ENCODE results near the gene OR2L3.

The OR2L3 gene, protein sequence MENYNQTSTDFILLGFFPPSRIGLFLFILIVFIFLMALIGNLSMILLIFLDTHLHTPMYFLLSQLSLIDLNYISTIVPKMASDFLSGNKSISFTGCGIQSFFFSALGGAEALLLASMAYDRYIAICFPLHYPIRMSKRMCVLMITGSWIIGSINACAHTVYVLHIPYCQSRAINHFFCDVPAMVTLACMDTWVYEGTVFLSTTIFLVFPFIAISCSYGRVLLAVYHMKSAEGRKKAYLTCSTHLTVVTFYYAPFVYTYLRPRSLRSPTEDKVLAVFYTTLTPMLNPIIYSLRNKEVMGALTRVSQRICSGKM

DNA sequence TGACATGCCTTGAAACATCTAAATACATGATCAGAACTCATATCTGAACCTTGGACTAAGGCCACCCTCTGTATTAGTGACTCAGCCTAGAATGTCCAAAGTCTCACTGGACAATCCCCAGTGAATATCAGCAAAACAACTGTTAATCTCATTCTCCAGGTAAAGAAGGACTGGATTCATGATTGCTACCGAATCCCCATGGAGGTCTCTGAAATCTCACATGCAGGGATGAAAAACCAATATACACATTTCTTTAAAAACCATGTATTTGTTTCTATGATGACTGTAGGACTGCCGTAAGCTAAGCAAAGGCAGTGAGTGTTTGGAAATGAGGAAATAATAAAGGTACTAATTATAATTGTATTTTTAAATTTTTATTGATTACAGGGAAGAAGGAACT, at the start of gene OR2L3:
OR2L3 (plus strand) TSS at position 301 of the 400 bp plus-strand sequence. CDS start 13,846 bp downstream, outside the sequence.
- no peak within 1 kb of the TSS for H3K9ac ChIP-seq (ENCODE audit: low read depth in 1 of 2, low read length in 2 of 2)
- H3K36me3 ChIP-seq (ENCODE audit: control insufficient read depth in 2 of 2, insufficient read depth in 2 of 2, low read length in 2 of 2), result no peaks in the 10 kb centered on the region
- H3K27me3 ChIP-seq (ENCODE audit: control insufficient read depth in 2 of 2, insufficient read depth in 2 of 2, low read length in 2 of 2), result no peaks in the 10 kb centered on the region
- peaks cover 0 to 3% of the 10 kb centered on the region in 2 donors for H3K9me3 ChIP-seq (ENCODE audit: control insufficient read depth in 2 of 2, low read length in 2 of 2)
- no peaks in the 10 kb centered on the region for H3K4me1 ChIP-seq (ENCODE audit: control insufficient read depth in 2 of 2, insufficient read depth in 2 of 2, low read length in 2 of 2)
- H3K27ac ChIP-seq (ENCODE audit: low read depth in 2 of 2, low read length in 2 of 2), result no peak within 1 kb of the TSS
- H3K4me3 ChIP-seq (ENCODE audit: low read length in 2 of 2), result no peak within 1 kb of the TSS

DNA sequence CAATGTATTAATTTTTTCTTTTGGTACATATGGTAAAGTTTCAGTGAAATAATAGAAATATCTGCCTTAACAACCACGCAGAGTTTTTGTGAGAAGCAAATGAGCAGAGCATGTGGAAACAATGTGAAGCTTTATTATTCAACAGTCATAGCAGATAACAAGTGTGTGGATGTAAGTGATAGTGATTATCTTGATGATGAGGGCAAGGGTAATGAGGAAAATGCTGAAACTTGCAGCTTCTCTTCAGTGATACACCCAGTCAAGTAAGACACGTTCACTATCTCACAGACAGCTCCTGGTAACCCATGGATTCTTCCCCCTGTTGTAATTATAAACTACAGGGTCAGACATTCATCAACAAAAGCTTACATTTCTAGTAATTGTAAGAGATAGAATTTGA, 47.8 kb upstream of the OR2L3 start:
- no peaks in the 10 kb centered on the region for H3K9me3 ChIP-seq (ENCODE audit: control insufficient read depth in 2 of 2, low read length in 2 of 2)
- no peak overlapping the region for H3K9ac ChIP-seq (ENCODE audit: low read depth in 1 of 2, low read length in 2 of 2)
- no peaks in the 10 kb centered on the region for H3K4me1 ChIP-seq (ENCODE audit: control insufficient read depth in 2 of 2, insufficient read depth in 2 of 2, low read length in 2 of 2)
- H3K36me3 ChIP-seq (ENCODE audit: control insufficient read depth in 2 of 2, insufficient read depth in 2 of 2, low read length in 2 of 2), result no peaks in the 10 kb centered on the region
- no peaks in the 10 kb centered on the region for H3K27me3 ChIP-seq (ENCODE audit: control insufficient read depth in 2 of 2, insufficient read depth in 2 of 2, low read length in 2 of 2)
- no peak overlapping the region for H3K4me3 ChIP-seq (ENCODE audit: low read length in 2 of 2)
- H3K27ac ChIP-seq (ENCODE audit: low read depth in 2 of 2, low read length in 2 of 2), result no peak overlapping the region

DNA sequence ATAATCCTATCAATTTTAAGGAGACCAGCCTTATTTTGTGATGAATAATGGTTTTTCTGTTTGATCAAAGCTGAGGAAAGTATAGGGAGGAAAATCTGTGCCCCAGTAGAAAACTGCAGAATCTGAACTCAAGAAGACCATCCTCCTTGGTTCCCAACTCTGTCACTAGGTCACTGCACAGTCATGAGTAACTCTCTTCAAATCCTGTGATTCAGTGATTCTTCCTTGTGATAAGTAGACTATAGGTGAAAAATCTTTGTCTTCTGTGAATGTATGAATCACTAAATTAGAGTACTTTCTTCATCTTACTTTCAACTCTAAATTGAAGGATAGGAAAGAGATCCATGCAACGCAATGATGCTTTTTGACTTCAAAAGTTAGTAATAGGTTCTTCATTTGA, 46.5 kb upstream of the OR2L3 start:
- no peaks in the 10 kb centered on the region for H3K4me1 ChIP-seq (ENCODE audit: control insufficient read depth in 2 of 2, insufficient read depth in 2 of 2, low read length in 2 of 2)
- no peak overlapping the region for H3K27ac ChIP-seq (ENCODE audit: low read depth in 2 of 2, low read length in 2 of 2)
- H3K9me3 ChIP-seq (ENCODE audit: control insufficient read depth in 2 of 2, low read length in 2 of 2), result no peaks in the 10 kb centered on the region
- no peaks in the 10 kb centered on the region for H3K27me3 ChIP-seq (ENCODE audit: control insufficient read depth in 2 of 2, insufficient read depth in 2 of 2, low read length in 2 of 2)
- no peaks in the 10 kb centered on the region for H3K36me3 ChIP-seq (ENCODE audit: control insufficient read depth in 2 of 2, insufficient read depth in 2 of 2, low read length in 2 of 2)
- H3K9ac ChIP-seq (ENCODE audit: low read depth in 1 of 2, low read length in 2 of 2), result no peak overlapping the region
- H3K4me3 ChIP-seq (ENCODE audit: low read length in 2 of 2), result no peak overlapping the region

DNA sequence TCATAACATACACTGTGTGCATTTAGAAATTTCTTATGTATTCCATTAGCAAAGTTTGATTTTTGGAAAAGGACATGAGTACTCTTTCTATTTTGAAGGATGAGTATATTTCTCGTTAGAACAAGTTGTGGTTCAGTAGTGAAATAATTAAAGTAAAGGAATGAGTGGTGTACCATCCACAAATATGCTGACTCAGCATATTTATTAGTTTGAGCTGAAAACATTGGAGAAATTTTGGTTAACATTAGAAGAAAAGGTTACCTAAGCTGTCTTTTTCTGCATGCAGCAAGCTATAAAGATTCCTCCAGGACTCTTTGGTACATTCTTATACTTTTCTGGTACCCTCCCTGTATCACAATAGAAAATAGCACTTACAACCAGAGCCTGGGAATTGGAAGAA, 38.9 kb upstream of the OR2L3 start:
- H3K36me3 ChIP-seq (ENCODE audit: control insufficient read depth in 2 of 2, insufficient read depth in 2 of 2, low read length in 2 of 2), result no peaks in the 10 kb centered on the region
- no peaks in the 10 kb centered on the region for H3K27me3 ChIP-seq (ENCODE audit: control insufficient read depth in 2 of 2, insufficient read depth in 2 of 2, low read length in 2 of 2)
- no peak overlapping the region for H3K27ac ChIP-seq (ENCODE audit: low read depth in 2 of 2, low read length in 2 of 2)
- no peak overlapping the region for H3K4me3 ChIP-seq (ENCODE audit: low read length in 2 of 2)
- H3K4me1 ChIP-seq (ENCODE audit: control insufficient read depth in 2 of 2, insufficient read depth in 2 of 2, low read length in 2 of 2), result no peaks in the 10 kb centered on the region
- H3K9ac ChIP-seq (ENCODE audit: low read depth in 1 of 2, low read length in 2 of 2), result no peak overlapping the region
- H3K9me3 ChIP-seq (ENCODE audit: control insufficient read depth in 2 of 2, low read length in 2 of 2), result peaks cover 2 to 4% of the 10 kb centered on the region in 2 donors

DNA sequence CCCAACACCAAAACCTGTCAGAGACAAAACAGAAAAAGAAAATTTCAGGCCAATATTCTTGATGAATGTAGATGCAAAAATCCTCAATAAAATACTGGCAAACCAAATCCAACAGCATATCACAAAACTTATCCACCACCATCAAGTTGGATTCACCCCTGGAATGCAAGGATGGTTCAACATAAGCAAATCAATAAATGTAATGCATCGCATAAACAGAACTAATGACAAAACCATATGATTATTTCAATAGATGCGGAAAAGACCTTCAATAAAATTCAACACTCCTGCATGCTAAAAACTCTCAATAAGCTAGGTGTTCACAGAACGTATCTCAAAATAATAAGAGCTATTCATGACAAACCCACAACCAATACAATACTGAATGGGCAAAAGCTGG, 37.0 kb upstream of the OR2L3 start:
- Histone ChIP-seq H3K9me3 (ENCODE audit: control insufficient read depth in 2 of 2, low read length in 2 of 2) (peaks cover 2 to 4% of the 10 kb centered on the region in 2 donors), H3K9ac (ENCODE audit: low read depth in 1 of 2, low read length in 2 of 2) (no peak overlapping the region), H3K27me3 (ENCODE audit: control insufficient read depth in 2 of 2, insufficient read depth in 2 of 2, low read length in 2 of 2) (no peaks in the 10 kb centered on the region), H3K27ac (ENCODE audit: low read depth in 2 of 2, low read length in 2 of 2) (no peak overlapping the region), H3K36me3 (ENCODE audit: control insufficient read depth in 2 of 2, insufficient read depth in 2 of 2, low read length in 2 of 2) (no peaks in the 10 kb centered on the region), H3K4me3 (ENCODE audit: low read length in 2 of 2) (no peak overlapping the region), H3K4me1 (ENCODE audit: control insufficient read depth in 2 of 2, insufficient read depth in 2 of 2, low read length in 2 of 2) (no peaks in the 10 kb centered on the region)

DNA sequence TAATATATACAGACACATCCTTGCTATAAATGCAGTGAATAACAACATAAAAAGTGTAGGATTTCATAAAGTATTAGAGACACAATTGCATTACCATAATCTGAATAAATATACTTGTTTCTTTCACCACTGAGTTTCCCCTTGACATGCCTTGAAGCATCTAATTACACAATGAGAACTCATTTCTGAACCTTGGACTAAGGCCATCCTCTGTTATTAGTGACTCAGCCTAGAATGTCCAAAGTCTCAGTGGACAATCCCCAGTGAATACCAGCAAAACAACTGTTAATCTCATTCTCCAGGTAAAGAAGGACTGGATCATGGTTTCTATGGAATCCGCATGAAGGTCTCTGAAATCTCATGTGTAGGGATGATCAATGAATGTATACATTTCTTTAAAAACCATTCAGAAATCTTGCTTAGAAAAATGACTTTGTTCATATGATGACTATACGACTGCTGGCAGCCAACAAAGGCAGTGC, 33.4 kb upstream of the OR2L3 start, which contains the start of gene OR2L5:
OR2L5 (plus strand) TSS at position 432 of the 482 bp plus-strand sequence. CDS start 8,288 bp downstream, outside the sequence.
- H3K9me3 ChIP-seq (ENCODE audit: control insufficient read depth in 2 of 2, low read length in 2 of 2), result peaks cover 2 to 4% of the 10 kb centered on the region in 2 donors
- no peak within 1 kb of the TSS for H3K4me3 ChIP-seq (ENCODE audit: low read length in 2 of 2)
- H3K36me3 ChIP-seq (ENCODE audit: control insufficient read depth in 2 of 2, insufficient read depth in 2 of 2, low read length in 2 of 2), result no peaks in the 10 kb centered on the region
- no peaks in the 10 kb centered on the region for H3K4me1 ChIP-seq (ENCODE audit: control insufficient read depth in 2 of 2, insufficient read depth in 2 of 2, low read length in 2 of 2)
- H3K27ac ChIP-seq (ENCODE audit: low read depth in 2 of 2, low read length in 2 of 2), result no peak within 1 kb of the TSS
- H3K9ac ChIP-seq (ENCODE audit: low read depth in 1 of 2, low read length in 2 of 2), result no peak within 1 kb of the TSS
- H3K27me3 ChIP-seq (ENCODE audit: control insufficient read depth in 2 of 2, insufficient read depth in 2 of 2, low read length in 2 of 2), result no peaks in the 10 kb centered on the region

DNA sequence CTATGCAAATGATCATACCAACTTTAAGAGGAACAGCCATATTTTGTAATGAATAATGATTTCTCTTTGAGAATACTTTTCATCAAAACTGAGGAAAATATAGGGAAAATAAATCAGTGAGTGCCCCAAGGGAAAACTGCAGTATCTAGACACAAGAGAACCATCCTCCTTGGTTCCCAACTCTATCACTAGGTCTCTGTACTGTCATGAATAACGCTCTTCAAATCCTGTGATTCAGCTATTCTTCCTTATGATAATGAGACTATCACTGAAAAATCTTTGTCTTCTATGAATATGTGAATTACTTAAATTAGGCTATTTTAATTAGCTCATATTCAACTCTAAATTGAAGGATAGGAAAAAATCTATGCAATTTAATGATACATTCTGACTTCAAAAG, 30.8 kb upstream of the OR2L3 start:
- Histone ChIP-seq H3K27me3 (ENCODE audit: control insufficient read depth in 2 of 2, insufficient read depth in 2 of 2, low read length in 2 of 2) (no peaks in the 10 kb centered on the region), H3K4me1 (ENCODE audit: control insufficient read depth in 2 of 2, insufficient read depth in 2 of 2, low read length in 2 of 2) (no peaks in the 10 kb centered on the region), H3K36me3 (ENCODE audit: control insufficient read depth in 2 of 2, insufficient read depth in 2 of 2, low read length in 2 of 2) (no peaks in the 10 kb centered on the region), H3K9me3 (ENCODE audit: control insufficient read depth in 2 of 2, low read length in 2 of 2) (no peaks in the 10 kb centered on the region), H3K4me3 (ENCODE audit: low read length in 2 of 2) (no peak overlapping the region), H3K9ac (ENCODE audit: low read depth in 1 of 2, low read length in 2 of 2) (no peak overlapping the region), H3K27ac (ENCODE audit: low read depth in 2 of 2, low read length in 2 of 2) (no peak overlapping the region)

DNA sequence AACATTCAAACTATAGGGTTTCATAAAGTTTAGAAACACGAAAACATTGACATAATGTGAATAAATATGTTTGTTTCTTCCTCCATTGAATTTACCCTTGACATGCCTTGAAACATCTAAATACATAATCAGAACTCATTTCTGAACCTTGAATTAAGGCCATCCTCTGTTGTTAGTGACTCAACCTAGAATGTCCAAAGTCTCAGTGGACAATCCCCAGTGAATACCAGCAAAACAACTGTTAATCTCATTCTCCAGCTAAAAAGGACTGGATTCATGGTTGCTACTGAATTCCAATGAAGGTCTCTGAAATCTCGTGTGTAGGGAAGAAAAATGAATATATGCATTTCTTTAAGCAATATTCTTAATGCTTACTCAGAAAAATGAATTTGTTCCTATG, 16.9 kb upstream of the OR2L3 start, which contains the start of gene OR2L2:
OR2L2 (plus strand) TSS at position 301 of the 400 bp plus-strand sequence. CDS start 8,198 bp downstream, outside the sequence.
- Histone ChIP-seq H3K9ac (ENCODE audit: low read depth in 1 of 2, low read length in 2 of 2) (no peak within 1 kb of the TSS), H3K36me3 (ENCODE audit: control insufficient read depth in 2 of 2, insufficient read depth in 2 of 2, low read length in 2 of 2) (no peaks in the 10 kb centered on the region), H3K4me3 (ENCODE audit: low read length in 2 of 2) (no peak within 1 kb of the TSS), H3K27me3 (ENCODE audit: control insufficient read depth in 2 of 2, insufficient read depth in 2 of 2, low read length in 2 of 2) (no peaks in the 10 kb centered on the region), H3K4me1 (ENCODE audit: control insufficient read depth in 2 of 2, insufficient read depth in 2 of 2, low read length in 2 of 2) (no peaks in the 10 kb centered on the region), H3K9me3 (ENCODE audit: control insufficient read depth in 2 of 2, low read length in 2 of 2) (peaks cover 3 to 7% of the 10 kb centered on the region in 2 donors), H3K27ac (ENCODE audit: low read depth in 2 of 2, low read length in 2 of 2) (no peak within 1 kb of the TSS)

DNA sequence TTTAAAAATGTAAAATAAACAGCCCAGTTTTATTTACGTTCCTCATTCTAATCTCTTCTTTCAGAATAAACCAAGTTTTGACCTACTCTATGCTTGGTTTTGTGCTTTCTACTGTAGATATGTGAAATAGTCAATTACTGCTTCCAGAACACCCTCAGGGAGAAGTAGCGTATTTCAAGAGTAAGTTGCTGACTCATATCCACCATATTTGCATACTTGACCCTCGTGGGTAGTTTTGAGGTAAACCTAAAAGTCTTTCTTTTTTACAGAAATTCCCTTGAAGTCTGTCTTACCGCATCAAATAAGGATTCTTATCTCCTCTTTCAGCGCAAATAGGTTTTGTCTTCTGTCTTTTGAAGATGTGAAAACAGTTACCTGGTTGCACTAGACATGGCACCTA, 1.4 kb upstream of the OR2L3 start:
- H3K27me3 ChIP-seq (ENCODE audit: control insufficient read depth in 2 of 2, insufficient read depth in 2 of 2, low read length in 2 of 2), result no peaks in the 10 kb centered on the region
- H3K9me3 ChIP-seq (ENCODE audit: control insufficient read depth in 2 of 2, low read length in 2 of 2), result peaks cover 0 to 3% of the 10 kb centered on the region in 2 donors
- no peak overlapping the region for H3K4me3 ChIP-seq (ENCODE audit: low read length in 2 of 2)
- no peaks in the 10 kb centered on the region for H3K4me1 ChIP-seq (ENCODE audit: control insufficient read depth in 2 of 2, insufficient read depth in 2 of 2, low read length in 2 of 2)
- no peaks in the 10 kb centered on the region for H3K36me3 ChIP-seq (ENCODE audit: control insufficient read depth in 2 of 2, insufficient read depth in 2 of 2, low read length in 2 of 2)
- no peak overlapping the region for H3K9ac ChIP-seq (ENCODE audit: low read depth in 1 of 2, low read length in 2 of 2)
- H3K27ac ChIP-seq (ENCODE audit: low read depth in 2 of 2, low read length in 2 of 2), result no peak overlapping the region

DNA sequence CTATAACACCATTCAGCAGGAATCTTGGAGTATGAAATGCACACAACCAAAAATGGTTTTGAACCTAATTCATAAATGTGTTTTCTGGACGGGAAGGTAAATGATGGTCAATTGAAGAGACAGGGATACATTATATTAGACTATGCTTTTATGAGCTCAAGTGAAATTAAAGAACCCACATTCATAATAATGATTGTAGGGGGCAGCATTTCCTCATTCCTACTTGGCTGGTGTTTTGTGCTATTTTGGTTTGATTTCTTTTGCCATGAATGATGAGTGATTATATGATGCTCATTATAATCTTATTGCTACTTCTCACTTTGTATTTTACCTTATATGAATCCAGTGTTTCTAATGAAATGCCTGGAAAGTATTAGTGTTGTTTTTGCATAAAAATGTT, 372 bp downstream of the OR2L3 start:
- Histone ChIP-seq H3K4me1 (ENCODE audit: control insufficient read depth in 2 of 2, insufficient read depth in 2 of 2, low read length in 2 of 2) (no peaks in the 10 kb centered on the region), H3K9ac (ENCODE audit: low read depth in 1 of 2, low read length in 2 of 2) (no peak overlapping the region), H3K4me3 (ENCODE audit: low read length in 2 of 2) (no peak overlapping the region), H3K9me3 (ENCODE audit: control insufficient read depth in 2 of 2, low read length in 2 of 2) (peaks cover 0 to 3% of the 10 kb centered on the region in 2 donors), H3K27ac (ENCODE audit: low read depth in 2 of 2, low read length in 2 of 2) (no peak overlapping the region), H3K27me3 (ENCODE audit: control insufficient read depth in 2 of 2, insufficient read depth in 2 of 2, low read length in 2 of 2) (no peaks in the 10 kb centered on the region), H3K36me3 (ENCODE audit: control insufficient read depth in 2 of 2, insufficient read depth in 2 of 2, low read length in 2 of 2) (no peaks in the 10 kb centered on the region)

Measured in mucosa of rectum (tissue), 2 donors.